ENCODE measurements around the gene POMT2.

The POMT2 gene

GRCh38 chr14:77299771-77300170 lies 20.9 kb downstream of the POMT2 start:
- POLR2A ChIA-PET (ENCODE audit: low non-redundant PET), result no interaction called here
- H3K27ac ChIP-seq, result no peak overlapping the region
- CTCF ChIA-PET, result interaction anchor here (6.1 kb wide), 1 partner anchor 16 kb away, joined by 49 read pairs; no protein-coding TSS in a partner anchor
- DNase-seq (ENCODE audit: low spot score), result no peak
- no peak for TF ChIP-seq CTCF (conservative IDR thresholded peaks at IDR 0.05; ENCODE audit: low read depth)

DNA sequence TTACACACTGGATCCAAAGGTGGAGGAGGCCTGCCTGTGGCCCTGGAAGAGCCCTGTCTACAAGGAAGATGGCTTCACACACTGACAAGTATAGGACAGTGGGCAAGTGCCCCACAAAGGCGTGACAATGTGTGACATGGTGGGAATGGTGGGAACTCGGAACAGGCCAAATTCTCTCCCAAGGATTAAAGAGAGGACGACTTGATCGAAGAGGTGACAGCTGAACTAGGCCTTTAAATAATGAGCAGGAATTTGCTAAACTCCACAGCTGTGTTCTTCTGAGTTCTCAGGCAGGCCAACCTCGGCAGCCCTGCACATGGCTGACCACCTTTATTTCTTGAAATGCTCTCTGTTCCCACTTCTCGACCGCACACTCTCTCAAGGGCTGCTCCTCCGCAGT lies 23.8 kb downstream of the POMT2 start:
- CTCF ChIA-PET, result interaction anchor here (0.6 kb wide), 2 partner anchors 19 to 163 kb away, joined by 3 read pairs; no protein-coding TSS in a partner anchor
- TF ChIP-seq CTCF (conservative IDR thresholded peaks at IDR 0.05; ENCODE audit: low read depth), result no peak
- no peak for DNase-seq (ENCODE audit: low spot score)
- no peak overlapping the region for H3K27ac ChIP-seq
- POLR2A ChIA-PET (ENCODE audit: low non-redundant PET), result no interaction called here

DNA sequence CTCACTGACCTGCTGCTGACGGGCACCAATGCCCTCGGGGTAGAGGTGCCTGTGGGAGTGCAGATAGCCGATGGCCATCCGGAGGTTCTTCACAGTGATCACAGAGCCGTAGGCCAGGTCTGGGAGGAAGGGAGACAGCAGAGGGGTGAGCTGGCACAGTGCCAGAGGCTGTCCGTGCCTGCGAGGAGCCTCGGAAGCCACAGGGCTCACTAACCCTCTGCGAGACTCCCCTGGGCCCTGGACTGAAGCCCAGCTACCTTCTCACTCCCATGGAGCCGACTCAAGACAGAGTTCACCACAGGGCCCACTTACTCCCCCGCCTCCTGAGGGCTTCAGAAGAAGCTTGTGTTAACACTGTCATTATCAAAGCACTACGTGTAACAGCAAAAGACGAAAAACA lies 24.5 kb downstream of the POMT2 start:
- no peak overlapping the region for H3K27ac ChIP-seq
- CTCF ChIA-PET, result interaction anchor here (0.6 to 0.8 kb wide), 2 partner anchors 145 to 162 kb away, joined by 3 read pairs; no protein-coding TSS in a partner anchor
- POLR2A ChIA-PET (ENCODE audit: low non-redundant PET), result no interaction called here

DNA sequence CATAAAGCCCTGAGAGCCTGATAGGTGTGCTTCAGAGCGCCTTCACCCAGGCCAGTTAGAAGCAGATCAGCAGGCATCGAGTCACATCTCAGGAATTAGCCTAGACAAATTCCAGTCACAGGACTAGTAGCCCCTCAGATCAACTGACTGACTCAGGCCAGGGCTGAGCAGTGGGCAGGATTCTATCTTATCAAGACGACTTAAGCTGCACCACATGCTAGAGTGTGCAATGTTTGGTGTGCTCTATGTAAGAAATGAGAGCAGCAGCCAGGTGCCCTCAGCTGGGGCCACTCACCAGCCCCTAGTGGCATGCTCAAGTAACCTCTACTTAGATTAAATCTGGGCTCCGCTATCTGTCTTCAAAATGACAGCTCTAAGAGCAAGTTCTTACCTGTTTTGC lies 30.0 kb downstream of the POMT2 start:
- POLR2A ChIA-PET (ENCODE audit: low non-redundant PET), result no interaction called here
- no peak for DNase-seq (ENCODE audit: low spot score)
- CTCF ChIA-PET, result interaction anchor here (0.6 to 1.9 kb wide), 4 partner anchors 11 to 136 kb away, joined by 3 to 5 read pairs (median 3); no protein-coding TSS in a partner anchor
- no peak for TF ChIP-seq CTCF (conservative IDR thresholded peaks at IDR 0.05; ENCODE audit: low read depth)
- H3K27ac ChIP-seq, result no peak overlapping the region

More for the DNA sequence above, 24.5 kb downstream of the POMT2 start:
- DNase-seq (ENCODE audit: low spot score), result no peak
- TF ChIP-seq CTCF (conservative IDR thresholded peaks at IDR 0.05; ENCODE audit: low read depth), result no peak

- H3K27ac ChIP-seq, result no peak overlapping the region
- DNase-seq (ENCODE audit: low spot score), result no peak
- ChIA-PET POLR2A (ENCODE audit: low non-redundant PET) (no interaction called here), CTCF (no interaction called here)
- no peak for TF ChIP-seq CTCF (conservative IDR thresholded peaks at IDR 0.05; ENCODE audit: low read depth)
Observed at GRCh38 chr14:77286576-77286975, 34.1 kb downstream of the POMT2 start.

DNA sequence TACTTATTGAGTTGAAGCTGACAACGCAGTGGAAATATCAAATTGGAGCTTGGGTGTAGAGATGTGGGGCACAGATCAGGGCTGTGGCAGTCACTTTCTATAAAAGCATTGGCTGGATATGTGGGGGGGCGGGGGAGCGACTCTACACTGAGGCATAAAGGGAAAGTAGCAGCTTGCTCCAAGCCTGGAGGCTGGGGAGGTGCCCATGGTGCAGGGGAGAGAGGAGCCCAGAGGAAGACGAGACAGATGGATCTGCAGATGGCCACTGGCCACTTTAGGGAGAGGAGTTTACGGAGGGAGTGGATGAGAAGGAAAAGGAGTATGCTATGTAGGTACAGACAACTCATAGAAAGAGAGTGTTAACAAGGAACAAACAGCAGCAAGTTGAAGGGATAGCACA lies 36.2 kb downstream of the POMT2 start:
- ChIA-PET POLR2A (ENCODE audit: low non-redundant PET) (no interaction called here), CTCF (no interaction called here)
- H3K27ac ChIP-seq, result no peak overlapping the region
- no peak for DNase-seq (ENCODE audit: low spot score)
- TF ChIP-seq CTCF (conservative IDR thresholded peaks at IDR 0.05; ENCODE audit: low read depth), result no peak

All from RWPE1 (cell line).